Limb (tissue), 2 donors: ENCODE data around the gene PCDHB14.
A peak's percentile ranks its signal among the peaks of the same experiment; 100 is the strongest.
"Not testable (repeated sequence)": the region's sequence is repeated elsewhere in the genome, so short reads cannot be mapped to it uniquely, and the experiment has no call there.

Experiments used
- DNase-seq, 2 donors: peaks; one replicate each; pipeline ENCODE4 v3.0.0-alpha.2; 2016; ENCODE audit errors: extremely low spot score in 2 of 2

Gene PCDHB14

DNA sequence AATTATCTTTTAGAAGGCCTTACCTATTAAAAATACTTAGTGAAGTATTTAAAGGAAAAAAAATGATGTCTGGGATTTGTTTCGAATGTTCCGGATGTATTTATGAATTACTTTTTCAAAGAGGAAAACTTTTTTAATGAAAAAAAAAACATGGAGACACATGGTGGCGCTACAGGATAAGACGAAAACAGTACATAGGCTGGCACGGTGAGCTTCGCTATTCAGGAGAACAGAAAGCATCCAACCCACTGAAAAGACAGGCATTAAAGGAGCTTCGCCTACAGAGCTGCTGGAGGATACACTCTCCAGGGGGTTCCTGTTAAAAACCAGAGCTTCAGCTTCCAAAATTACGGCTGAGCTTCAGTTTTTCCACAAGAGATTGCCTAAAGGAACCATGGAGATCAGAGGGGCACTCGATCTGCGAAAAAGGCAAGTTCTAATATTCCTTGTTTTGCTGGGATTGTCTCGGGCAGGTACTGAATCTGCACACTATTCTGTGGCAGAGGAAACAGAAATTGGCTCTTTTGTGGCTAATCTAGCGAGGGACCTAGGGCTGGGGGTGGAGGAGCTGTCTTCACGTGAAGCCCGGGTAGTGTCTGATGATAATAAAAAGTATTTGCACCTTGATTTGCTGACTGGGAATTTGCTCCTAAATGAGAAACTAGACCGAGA lies at the start of gene PCDHB14:
TSS of gene PCDHB14 (plus strand) at position 232 of the 672 bp plus-strand sequence. CDS start at position 395, 163 bp downstream.
- DNase-seq: peak in 1 of 2 donors; percentile 7

DNA sequence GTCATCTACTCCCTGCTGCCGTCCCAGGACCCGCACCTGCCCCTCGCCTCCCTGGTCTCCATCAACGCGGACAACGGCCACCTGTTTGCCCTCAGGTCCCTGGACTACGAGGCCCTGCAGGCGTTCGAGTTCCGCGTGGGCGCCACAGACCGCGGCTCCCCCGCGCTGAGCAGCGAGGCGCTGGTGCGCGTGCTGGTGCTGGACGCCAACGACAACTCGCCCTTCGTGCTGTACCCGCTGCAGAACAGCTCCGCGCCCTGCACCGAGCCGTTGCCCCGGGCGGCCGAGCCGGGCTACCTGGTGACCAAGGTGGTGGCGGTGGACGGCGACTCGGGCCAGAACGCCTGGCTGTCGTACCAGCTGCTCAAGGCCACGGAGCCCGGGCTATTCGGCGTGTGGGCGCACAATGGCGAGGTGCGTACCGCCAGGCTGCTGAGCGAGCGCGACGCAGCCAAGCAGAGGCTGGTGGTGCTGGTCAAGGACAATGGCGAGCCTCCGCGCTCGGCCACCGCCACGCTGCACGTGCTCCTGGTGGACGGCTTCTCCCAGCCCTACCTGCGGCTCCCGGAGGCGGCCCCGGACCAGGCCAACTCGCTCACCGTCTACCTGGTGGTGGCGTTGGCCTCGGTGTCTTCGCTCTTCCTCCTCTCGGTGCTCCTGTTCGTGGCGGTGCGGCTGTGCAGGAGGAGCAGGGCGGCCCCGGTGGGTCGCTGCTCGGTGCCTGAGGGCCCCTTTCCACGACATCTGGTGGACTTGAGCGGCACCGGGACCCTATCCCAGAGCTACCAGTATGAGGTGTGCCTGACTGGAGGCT lies 48.6 kb upstream of the PCDHB14 start:
- not testable (repeated sequence) for DNase-seq

DNA sequence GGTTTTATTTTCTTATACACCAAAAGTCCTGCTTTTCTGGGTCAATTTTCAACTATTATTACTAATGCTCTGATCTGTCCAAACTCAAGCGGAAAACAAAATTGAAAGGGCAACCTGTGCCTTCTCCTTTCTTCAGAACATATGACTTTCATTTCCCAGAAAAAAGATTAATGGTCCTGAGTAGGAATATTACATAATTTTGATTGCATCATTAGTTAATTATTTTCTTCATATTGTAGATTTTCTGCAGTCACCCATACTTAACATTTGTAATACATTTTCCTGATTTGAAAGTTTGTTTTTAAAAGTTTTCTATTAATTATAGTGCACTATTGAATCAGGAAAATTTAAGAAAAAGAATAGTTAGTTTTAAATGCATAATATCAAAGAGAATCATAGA lies 47.2 kb upstream of the PCDHB14 start:
- no peak for DNase-seq

DNA sequence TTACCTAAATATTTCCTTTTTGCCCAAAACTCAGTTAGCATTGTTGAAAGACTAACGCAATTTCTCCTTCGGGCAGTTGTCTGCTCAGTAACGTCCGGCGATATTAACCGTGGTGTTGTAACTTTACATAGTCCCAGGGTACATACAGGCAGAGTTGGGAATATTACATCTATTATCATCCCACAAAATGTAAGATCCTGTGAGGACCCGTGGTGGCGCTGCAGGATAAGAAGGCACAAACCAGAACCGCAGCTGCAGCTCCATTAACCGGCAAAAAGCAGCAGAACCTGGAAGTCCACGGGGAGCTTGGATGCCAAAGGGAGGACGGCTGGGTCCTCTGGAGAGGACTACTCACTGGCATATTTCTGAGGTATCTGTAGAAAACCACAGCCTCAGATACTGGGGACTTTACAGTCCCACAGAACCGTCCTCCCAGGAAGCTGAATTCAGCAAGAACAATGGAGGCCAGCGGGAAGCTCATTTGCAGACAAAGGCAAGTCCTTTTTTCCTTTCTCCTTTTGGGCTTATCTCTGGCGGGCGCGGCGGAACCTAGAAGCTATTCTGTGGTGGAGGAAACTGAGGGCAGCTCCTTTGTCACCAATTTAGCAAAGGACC lies 45.5 kb upstream of the PCDHB14 start, which contains the start of gene PCDHB8:
TSS of gene PCDHB8 (plus strand) at position 214 of the 615 bp plus-strand sequence. CDS start at position 459, 245 bp downstream.
- DNase-seq: not testable (repeated sequence)

DNA sequence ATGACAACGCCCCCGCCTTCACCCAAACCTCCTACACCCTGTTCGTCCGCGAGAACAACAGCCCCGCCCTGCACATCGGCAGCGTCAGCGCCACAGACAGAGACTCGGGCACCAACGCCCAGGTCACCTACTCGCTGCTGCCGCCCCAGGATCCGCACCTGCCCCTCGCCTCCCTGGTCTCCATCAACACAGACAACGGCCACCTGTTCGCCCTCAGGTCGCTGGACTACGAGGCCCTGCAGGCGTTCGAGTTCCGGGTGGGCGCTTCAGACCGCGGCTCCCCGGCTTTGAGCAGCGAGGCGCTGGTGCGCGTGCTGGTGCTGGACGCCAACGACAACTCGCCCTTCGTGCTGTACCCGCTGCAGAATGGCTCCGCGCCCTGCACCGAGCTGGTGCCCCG lies 43.8 kb upstream of the PCDHB14 start:
- DNase-seq: not testable (repeated sequence)

DNA sequence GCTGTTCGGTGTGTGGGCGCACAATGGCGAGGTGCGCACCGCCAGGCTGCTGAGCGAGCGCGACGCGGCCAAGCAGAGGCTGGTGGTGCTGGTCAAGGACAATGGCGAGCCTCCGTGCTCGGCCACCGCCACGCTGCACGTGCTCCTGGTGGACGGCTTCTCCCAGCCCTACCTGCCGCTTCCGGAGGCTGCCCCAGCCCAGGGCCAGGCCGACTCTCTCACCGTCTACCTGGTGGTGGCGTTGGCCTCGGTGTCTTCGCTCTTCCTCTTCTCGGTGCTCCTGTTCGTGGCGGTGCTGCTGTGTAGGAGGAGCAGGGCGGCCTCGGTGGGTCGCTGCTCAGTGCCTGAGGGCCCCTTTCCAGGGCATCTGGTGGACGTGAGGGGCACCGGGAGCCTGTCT lies 43.3 kb upstream of the PCDHB14 start:
- DNase-seq: not testable (repeated sequence)

DNA sequence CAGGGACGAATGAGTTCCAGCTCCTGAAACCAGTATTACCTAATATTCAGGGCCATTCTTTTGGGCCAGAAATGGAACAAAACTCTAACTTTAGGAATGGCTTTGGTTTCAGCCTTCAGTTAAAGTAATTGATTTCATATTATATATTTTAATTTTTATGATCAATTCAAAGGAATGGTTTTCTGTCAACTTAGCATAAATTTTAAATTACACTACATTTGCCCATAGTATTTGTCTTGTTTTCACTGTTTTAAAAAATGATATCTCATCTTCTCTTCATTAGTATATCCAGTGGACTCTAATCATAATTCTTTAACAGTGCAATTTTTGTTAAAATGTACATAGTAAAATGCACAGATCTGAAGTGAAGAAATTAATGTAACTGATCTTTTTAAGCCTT lies 42.8 kb upstream of the PCDHB14 start:
- no peak for DNase-seq

DNA sequence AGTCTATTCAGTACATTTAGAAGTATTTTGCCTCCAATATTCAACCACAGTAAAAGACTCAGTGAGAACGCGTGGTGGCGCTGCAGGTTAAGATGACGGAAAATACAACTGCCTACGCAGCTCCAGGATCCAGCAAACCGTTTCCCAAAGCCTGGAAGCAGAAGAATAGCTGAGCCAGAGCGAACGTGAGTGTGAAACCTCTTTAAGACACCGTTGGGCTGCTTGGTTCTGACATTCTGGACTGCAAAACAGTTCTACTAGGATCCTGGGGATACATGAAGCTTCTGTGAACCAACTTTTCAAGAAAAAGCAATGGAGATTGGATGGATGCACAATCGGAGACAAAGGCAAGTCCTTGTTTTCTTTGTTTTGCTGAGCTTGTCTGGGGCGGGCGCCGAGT lies 40.9 kb upstream of the PCDHB14 start, which contains the start of gene PCDHB16:
TSS of gene PCDHB16 (plus strand) at position 140 of the 400 bp plus-strand sequence. CDS start at position 313, 173 bp downstream.
- peak in 1 of 2 donors; percentile 43 for DNase-seq

DNA sequence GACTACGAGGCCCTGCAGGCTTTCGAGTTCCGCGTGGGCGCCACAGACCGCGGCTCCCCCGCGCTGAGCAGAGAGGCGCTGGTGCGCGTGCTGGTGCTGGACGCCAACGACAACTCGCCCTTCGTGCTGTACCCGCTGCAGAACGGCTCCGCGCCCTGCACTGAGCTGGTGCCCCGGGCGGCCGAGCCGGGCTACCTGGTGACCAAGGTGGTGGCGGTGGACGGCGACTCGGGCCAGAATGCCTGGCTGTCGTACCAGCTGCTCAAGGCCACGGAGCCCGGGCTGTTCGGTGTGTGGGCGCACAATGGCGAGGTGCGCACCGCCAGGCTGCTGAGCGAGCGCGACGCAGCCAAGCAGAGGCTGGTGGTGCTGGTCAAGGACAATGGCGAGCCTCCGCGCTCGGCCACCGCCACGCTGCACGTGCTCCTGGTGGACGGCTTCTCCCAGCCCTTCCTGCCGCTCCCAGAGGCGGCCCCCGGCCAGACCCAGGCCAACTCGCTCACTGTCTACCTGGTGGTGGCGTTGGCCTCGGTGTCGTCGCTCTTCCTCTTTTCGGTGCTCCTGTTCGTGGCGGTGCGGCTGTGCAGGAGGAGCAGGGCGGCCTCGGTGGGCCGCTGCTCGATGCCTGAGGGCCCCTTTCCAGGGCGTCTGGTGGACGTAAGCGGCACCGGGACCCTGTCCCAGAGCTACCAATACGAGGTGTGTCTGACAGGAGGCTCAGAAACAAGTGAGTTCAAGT lies 38.9 kb upstream of the PCDHB14 start:
- not testable (repeated sequence) for DNase-seq

DNA sequence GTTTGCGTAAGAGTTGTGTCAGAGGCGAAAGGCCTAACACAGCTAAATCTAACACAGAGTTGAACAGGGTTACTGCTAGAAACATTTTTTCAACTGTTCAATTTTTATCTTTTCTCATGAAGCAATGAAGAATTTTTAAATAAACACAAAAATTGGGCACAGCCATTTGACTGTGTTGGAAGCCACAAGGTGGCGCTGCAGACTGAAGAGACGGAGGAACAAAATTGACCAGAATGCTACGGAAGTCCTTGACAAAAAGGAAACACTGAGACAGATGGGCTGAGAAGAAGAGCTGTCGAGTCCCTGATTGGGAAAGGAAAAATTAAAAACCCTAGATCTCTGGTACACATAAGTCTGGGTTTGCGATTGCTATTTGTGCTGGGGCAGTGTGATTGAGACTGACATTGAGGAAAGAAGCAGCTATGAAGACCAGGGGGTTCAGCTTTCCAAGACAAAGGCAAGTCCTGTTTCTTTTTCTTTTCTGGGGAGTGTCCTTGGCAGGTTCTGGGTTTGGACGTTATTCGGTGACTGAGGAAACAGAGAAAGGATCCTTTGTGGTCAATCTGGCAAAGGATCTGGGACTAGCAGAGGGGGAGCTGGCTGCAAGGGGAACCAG lies 36.1 kb upstream of the PCDHB14 start, which contains the start of gene PCDHB9:
TSS of gene PCDHB9 (plus strand) at position 265 of the 616 bp plus-strand sequence. CDS start at position 423, 158 bp downstream.
- DNase-seq: no peak

DNA sequence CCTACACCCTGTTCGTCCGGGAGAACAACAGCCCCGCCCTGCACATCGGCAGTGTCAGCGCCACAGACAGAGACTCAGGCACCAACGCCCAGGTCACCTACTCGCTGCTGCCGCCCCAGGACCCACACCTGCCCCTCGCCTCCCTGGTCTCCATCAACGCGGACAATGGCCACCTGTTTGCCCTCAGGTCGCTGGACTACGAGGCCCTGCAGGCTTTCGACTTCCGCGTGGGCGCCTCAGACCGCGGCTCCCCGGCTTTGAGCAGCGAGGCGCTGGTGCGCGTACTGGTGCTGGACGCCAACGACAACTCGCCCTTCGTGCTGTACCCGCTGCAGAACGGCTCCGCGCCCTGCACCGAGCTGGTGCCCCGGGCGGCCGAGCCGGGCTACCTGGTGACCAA lies 34.5 kb upstream of the PCDHB14 start:
- not testable (repeated sequence) for DNase-seq

DNA sequence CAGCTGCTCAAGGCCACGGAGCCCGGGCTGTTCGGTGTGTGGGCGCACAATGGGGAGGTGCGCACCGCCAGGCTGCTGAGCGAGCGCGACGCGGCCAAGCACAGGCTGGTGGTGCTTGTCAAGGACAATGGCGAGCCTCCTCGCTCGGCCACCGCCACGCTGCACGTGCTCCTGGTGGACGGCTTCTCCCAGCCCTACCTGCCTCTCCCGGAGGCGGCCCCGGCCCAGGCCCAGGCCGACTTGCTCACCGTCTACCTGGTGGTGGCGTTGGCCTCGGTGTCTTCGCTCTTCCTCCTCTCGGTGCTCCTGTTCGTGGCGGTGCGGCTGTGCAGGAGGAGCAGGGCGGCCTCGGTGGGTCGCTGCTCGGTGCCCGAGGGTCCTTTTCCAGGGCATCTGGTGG lies 34.0 kb upstream of the PCDHB14 start:
- DNase-seq: not testable (repeated sequence)

DNA sequence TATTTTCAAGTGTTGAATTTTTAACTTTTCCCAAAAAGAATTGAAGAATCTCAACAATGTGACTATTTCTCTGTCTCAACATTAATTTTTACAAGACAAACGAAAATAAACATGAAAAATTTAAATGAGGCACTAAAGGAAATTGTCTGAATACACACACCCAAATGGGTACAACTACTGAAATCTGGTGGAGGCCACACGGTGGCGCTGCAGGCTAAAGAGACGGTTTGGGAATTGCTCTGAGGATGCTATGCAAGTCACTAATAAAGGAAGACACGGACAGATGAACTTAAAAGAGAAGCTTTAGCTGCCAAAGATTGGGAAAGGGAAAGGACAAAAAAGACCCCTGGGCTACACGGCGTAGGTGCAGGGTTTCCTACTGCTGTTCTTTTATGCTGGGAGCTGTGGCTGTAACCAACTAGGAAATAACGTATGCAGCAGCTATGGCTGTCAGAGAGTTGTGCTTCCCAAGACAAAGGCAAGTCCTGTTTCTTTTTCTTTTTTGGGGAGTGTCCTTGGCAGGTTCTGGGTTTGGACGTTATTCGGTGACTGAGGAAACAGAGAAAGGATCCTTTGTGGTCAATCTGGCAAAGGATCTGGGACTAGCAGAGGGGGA lies 30.9 kb upstream of the PCDHB14 start, which contains the start of gene PCDHB10:
TSS of gene PCDHB10 (plus strand) at position 244 of the 616 bp plus-strand sequence. CDS start at position 444, 200 bp downstream.
- peak in 1 of 2 donors; percentile 53 for DNase-seq

DNA sequence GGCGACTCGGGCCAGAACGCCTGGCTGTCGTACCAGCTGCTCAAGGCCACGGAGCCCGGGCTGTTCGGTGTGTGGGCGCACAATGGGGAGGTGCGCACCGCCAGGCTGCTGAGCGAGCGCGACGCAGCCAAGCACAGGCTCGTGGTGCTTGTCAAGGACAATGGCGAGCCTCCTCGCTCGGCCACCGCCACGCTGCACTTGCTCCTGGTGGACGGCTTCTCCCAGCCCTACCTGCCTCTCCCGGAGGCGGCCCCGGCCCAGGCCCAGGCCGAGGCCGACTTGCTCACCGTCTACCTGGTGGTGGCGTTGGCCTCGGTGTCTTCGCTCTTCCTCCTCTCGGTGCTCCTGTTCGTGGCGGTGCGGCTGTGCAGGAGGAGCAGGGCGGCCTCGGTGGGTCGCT lies 28.8 kb upstream of the PCDHB14 start:
- not testable (repeated sequence) for DNase-seq

DNA sequence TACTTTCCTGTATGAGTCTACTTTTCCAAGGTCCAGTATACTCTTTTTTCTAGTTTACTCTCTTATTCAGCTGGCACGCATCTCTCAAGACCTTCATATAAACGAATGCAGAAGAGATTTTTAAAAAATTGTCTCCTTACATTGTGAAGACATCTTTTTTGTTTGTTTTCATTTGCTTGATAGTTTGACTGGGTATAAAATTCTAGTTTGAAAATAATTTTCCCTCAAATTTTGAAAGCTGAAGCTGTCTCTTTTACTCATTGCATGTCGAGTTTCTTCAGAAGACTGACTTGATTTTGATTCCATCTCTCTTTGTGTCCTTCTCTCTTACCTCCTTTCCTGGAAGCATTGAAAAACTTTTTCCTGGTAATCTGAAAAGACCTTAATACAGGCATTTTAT lies 26.8 kb upstream of the PCDHB14 start:
- DNase-seq: no peak

DNA sequence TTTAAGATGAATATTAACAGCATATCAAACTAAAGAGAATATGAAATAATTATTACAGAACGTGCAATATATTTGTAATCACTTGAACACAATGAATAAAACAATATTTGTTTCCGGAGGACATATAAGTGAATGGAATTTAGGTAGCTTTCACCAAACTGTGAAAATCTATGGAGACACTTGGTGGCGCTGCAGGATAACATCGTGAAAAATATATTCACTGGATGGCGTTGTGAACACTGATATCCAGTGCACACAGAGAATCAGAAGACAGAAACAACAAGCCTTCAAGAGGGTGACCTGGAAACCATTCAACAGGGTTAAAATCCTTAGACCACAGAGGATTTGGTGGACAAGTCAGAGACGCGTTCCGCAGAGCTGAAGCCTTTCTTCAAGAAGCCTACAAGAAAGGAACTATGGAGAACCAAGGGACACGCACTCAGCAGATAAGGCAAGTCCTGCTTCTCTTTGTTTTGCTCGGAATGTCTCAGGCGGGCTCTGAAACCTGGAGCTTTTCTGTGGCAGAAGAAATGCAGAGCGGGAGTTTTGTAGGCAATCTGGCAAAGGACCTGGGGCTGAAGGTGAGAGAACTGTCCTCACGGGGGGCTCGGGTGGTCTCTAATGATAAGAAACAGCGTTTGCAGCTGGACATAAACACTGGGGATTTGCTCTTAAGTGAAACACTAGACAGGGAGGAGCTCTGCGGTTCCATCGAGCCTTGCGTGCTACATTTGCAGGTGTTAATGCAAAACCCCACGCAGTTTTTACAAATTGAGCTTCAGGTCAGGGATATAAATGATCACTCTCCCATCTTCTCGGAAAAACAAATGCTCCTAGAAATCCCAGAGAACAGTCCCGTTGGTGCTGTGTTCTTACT lies 23.5 kb upstream of the PCDHB14 start, which contains the start of gene PCDHB11:
TSS of gene PCDHB11 (plus strand) at position 269 of the 877 bp plus-strand sequence. CDS start at position 417, 148 bp downstream.
- no peak for DNase-seq

DNA sequence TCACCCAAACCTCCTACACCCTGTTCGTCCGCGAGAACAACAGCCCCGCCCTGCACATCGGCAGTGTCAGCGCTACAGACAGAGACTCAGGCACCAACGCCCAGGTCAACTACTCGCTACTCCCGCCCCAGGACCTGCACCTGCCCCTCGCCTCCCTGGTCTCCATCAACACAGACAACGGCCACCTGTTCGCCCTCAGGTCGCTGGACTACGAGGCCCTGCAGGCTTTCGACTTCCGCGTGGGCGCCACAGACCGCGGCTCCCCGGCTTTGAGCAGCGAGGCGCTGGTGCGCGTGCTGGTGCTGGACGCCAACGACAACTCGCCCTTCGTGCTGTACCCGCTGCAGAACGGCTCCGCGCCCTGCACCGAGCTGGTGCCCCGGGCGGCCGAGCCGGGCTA lies 22.0 kb upstream of the PCDHB14 start:
- DNase-seq: not testable (repeated sequence)

DNA sequence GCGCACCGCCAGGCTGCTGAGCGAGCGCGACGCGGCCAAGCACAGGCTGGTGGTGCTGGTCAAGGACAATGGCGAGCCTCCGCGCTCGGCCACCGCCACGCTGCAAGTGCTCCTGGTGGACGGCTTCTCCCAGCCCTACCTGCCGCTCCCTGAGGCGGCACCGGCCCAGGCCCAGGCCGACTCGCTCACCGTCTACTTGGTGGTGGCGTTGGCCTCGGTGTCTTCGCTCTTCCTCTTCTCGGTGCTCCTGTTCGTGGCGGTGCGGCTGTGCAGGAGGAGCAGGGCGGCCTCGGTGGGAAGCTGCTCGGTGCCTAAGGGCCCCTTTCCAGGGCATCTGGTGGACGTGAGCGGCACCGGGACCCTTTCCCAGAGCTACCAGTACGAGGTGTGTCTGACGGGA lies 21.5 kb upstream of the PCDHB14 start:
- not testable (repeated sequence) for DNase-seq

DNA sequence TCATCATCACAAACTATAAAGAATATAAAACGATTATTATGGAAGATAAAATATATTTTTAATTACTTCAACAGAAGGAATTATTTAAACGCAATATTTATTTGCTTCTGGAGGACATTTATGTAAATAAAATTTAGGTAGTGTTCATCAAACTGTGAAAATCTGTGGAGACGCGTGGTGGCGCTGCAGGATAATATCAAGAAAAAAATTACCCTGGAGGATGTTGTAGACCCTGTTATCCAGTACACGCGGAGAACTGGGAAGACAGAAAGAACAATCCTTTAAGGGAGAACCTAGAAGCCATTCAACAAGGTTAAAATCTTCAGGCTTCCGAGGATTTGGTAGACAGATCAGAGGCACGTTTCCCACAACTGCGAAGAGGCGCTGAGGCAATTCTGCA lies 14.7 kb upstream of the PCDHB14 start, which contains the start of gene PCDHB12:
TSS of gene PCDHB12 (plus strand) at position 242 of the 400 bp plus-strand sequence. CDS start 189 bp downstream, outside the sequence.
- no peak for DNase-seq
